OCI-LY7 (cell line): ENCODE data around the gene BRSK1. TPM values are rescaled to one million over a fixed set of nuclear protein-coding genes. Genes with fewer than 3 reads are reported as not detected.

Experiments used
- BruUV-seq: library from RNA; stranded (reverse); fragments of 400-500 nt; replicated peaks from 2 replicates; lab custom pipeline; 2021; lab: Mats Ljungman, UMichigan
- CTCF ChIA-PET: fragments of 300-600 bp; sonication (Branson Sonifier 250); formaldehyde crosslinking; loops from one replicate; lab custom pipeline; 2022; ENCODE audit warnings: antibody characterized with exemption; ENCODE audit not compliant: unreplicated experiment; lab: Charles Lee
- POLR2A ChIA-PET: fragments of 300-600 bp; sonication (Branson Sonifier 250); formaldehyde crosslinking; loops from one replicate; lab custom pipeline; 2022; ENCODE audit warnings: antibody characterized with exemption; lab: Charles Lee
- DNase-seq: peaks from one replicate; pipeline ENCODE4 v3.0.0-alpha.2; 2015; ENCODE audit warnings: low spot score
- H2AFZ ChIP-seq: fragments of 200-600 bp; sonication (generic), shearing (Covaris generic); 2 replicates; pipeline ENCODE4 v1.6.1; 2014; ENCODE audit warnings: mild to moderate bottlenecking, antibody characterized with exemption, low read length, moderate library complexity
- H3K27ac ChIP-seq: fragments of 200-600 bp; sonication (generic); 2 replicates; pipeline ENCODE4 v1.5.1; 2014; ENCODE audit warnings: mixed run types, low read depth, mild to moderate bottlenecking, moderate library complexity, low read length, inconsistent platforms; ENCODE audit not compliant: poor library complexity, severe bottlenecking
- H3K36me3 ChIP-seq: fragments of 200-600 bp; sonication (generic); 2 replicates; pipeline ENCODE4 v1.6.1; 2014; ENCODE audit warnings: mild to moderate bottlenecking, antibody characterized with exemption, low read length, moderate library complexity, mixed read lengths; ENCODE audit not compliant: insufficient read depth
- H3K4me1 ChIP-seq: fragments of 200-600 bp; sonication (generic); 2 replicates; pipeline ENCODE4 v1.5.1; 2014; ENCODE audit warnings: mild to moderate bottlenecking, low read length; ENCODE audit not compliant: insufficient read depth, poor library complexity, severe bottlenecking
- H3K4me2 ChIP-seq: fragments of 200-600 bp; sonication (generic); 2 replicates; pipeline ENCODE4 v1.6.1; 2014; ENCODE audit warnings: mild to moderate bottlenecking, low read length
- H3K4me3 ChIP-seq: fragments of 200-600 bp; sonication (generic); 2 replicates; pipeline ENCODE4 v1.5.1; 2014; ENCODE audit warnings: mild to moderate bottlenecking, low read depth, low read length; ENCODE audit not compliant: poor library complexity, severe bottlenecking
- H3K79me2 ChIP-seq: fragments of 200-600 bp; sonication (generic); 2 replicates; pipeline ENCODE4 v1.6.1; 2016; ENCODE audit warnings: low read depth, mild to moderate bottlenecking, low read length, moderate library complexity, mixed read lengths; ENCODE audit not compliant: insufficient read depth
- H3K9me2 ChIP-seq: fragments of 200-600 bp; sonication (generic); 2 replicates; pipeline ENCODE4 v1.6.1; 2016; ENCODE audit warnings: mild to moderate bottlenecking, low read length, mixed read lengths; ENCODE audit not compliant: insufficient read depth
- H3K9me3 ChIP-seq: fragments of 200-600 bp; sonication (generic); 2 replicates; pipeline ENCODE4 v1.6.1; 2014; ENCODE audit warnings: mild to moderate bottlenecking, mixed run types, low read length, mixed read lengths
- H4K20me1 ChIP-seq: fragments of 200-600 bp; sonication (generic); 2 replicates; pipeline ENCODE4 v1.6.1; 2014; ENCODE audit warnings: mild to moderate bottlenecking, antibody characterized with exemption, low read length, moderate library complexity, mixed read lengths; ENCODE audit not compliant: insufficient read depth
- CTCF ChIP-seq: fragments of 200-600 bp; sonication (generic); conservative IDR thresholded peaks from 2 replicates; pipeline ENCODE4 v1.5.1; 2014; ENCODE audit warnings: mild to moderate bottlenecking, antibody characterized with exemption, low read length, moderate library complexity, mixed read lengths
- EZH2phosphoT487 ChIP-seq: fragments of 200-600 bp; sonication (generic); IDR thresholded peaks from 2 replicates; pipeline ENCODE4 v1.6.1; 2018; ENCODE audit warnings: low read depth, borderline replicate concordance, mild to moderate bottlenecking, mixed run types, antibody characterized with exemption, low read length, moderate library complexity, mixed read lengths
- intact Hi-C: fragments of 100-400 bp; cut with micrococcal nuclease; formaldehyde crosslinking; loops from one replicate; pipeline ENCODE4 v1.10.0; 2022; ENCODE audit not compliant: unreplicated experiment
- total RNA-seq, 2 experiments: library from RNA; depleted of rRNA in 1 of 2; stranded (reverse); fragments of >200 nt in 1 of 2; shearing (Covaris generic) in 1 of 2; gene quantifications; 2 replicates each; pipeline ENCODE4 v1.2.3, GENCODE V29; 2014 to 2022

BRSK1 gene
- total RNA-seq, 2 experiments from 2014 or later, result 16.1 to 23.9 TPM

- POLR2A ChIA-PET, result no interaction called here
Measured at GRCh38 chr19:55289117-55289796, 5.5 kb downstream of the BRSK1 start.

DNA sequence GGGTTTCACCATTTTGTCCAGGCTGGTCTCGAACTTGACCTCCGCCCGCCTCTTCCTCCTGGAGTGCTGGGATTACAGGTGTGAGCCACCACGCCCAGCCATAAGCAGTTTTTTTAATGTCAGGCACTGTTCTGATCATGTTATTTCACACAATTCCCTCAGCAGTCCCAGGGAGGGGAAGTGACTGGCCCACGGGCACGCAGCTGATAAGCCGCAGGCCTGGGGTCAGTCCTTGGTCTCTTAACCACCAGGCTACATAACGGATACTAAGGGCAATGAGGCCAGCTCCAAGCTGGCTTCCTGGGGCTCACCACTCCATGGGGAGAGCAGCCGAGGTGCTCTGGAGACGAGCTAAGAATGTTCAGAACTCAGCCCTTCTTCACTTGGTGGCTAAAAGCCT, 13.5 kb downstream of the BRSK1 start:
- Histone ChIP-seq H3K4me1 (peaks cover 21% of the 10 kb centered on the region), H3K9me3 (no peaks in the 10 kb centered on the region), H3K27ac (no peak overlapping the region), H3K36me3 (peaks cover 15% of the 10 kb centered on the region), H4K20me1 (no peaks in the 10 kb centered on the region), H3K79me2 (no peaks in the 10 kb centered on the region), H3K4me2 (no peak overlapping the region), H2AFZ (no peak overlapping the region), H3K4me3 (no peak overlapping the region), H3K9me2 (no peaks in the 10 kb centered on the region)
- TF ChIP-seq EZH2phosphoT487, result no peak
- TF ChIP-seq CTCF, result no peak
- POLR2A ChIA-PET, result interaction anchor here (0.6 kb wide), 1 partner anchor 40 kb away, joined by 3 read pairs; no protein-coding TSS in a partner anchor
- intact Hi-C loops, result no loop called here
- DNase-seq, result no peak
- no TSS peak for BruUV-seq
- CTCF ChIA-PET, result no interaction called here

More at GRCh38 chr19:55289117-55289796, 5.5 kb downstream of the BRSK1 start:
- Histone ChIP-seq H3K27ac (no peak overlapping the region), H4K20me1 (no peaks in the 10 kb centered on the region), H3K9me2 (no peaks in the 10 kb centered on the region), H3K9me3 (no peaks in the 10 kb centered on the region), H3K36me3 (peaks cover 33% of the 10 kb centered on the region), H3K4me1 (peaks cover 22% of the 10 kb centered on the region), H3K4me2 (no peak overlapping the region), H3K4me3 (no peak overlapping the region), H2AFZ (no peak overlapping the region), H3K79me2 (no peaks in the 10 kb centered on the region)
- no peak for DNase-seq
- no TSS peak for BruUV-seq
- CTCF ChIA-PET, result no interaction called here
- TF ChIP-seq CTCF (no peak), EZH2phosphoT487 (no peak)
- intact Hi-C loops, result no loop called here

DNA sequence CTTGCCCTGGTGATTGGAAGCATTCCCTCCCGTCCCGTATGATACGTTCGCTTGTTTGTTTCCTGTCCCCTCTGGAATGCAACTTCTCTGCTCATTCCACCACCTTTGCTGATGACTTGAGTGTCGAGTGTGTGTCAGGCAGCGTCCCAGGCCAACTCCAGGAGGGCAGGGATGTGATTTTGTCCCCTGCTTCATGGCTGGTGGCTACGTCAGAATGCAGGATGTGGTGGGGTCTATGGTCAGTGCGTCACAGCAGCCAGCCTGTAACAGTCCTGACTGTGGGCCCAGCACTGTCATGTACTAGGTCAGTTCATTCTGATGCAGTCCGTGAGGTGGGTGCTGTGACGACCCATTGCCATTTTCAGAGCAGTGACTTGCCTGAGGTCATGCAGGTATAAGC, 16.2 kb downstream of the BRSK1 start:
- no peaks in the 10 kb centered on the region for H3K9me3 ChIP-seq
- no peak overlapping the region for H3K27ac ChIP-seq
- ChIA-PET CTCF (no interaction called here), POLR2A (no interaction called here)
- no peaks in the 10 kb centered on the region for H3K79me2 ChIP-seq
- H3K4me3 ChIP-seq, result no peak overlapping the region
- no peak for TF ChIP-seq CTCF
- TF ChIP-seq EZH2phosphoT487, result no peak
- H2AFZ ChIP-seq, result no peak overlapping the region
- H4K20me1 ChIP-seq, result no peaks in the 10 kb centered on the region
- no peaks in the 10 kb centered on the region for H3K9me2 ChIP-seq
- H3K36me3 ChIP-seq, result peaks cover 29% of the 10 kb centered on the region
- no peak overlapping the region for H3K4me2 ChIP-seq
- no TSS peak for BruUV-seq
- intact Hi-C loops, result loop anchor here (5.0 kb wide), 1 partner anchor 37 kb away; the partner anchor contains the start of gene KMT5C
- H3K4me1 ChIP-seq, result peaks cover 25% of the 10 kb centered on the region
- DNase-seq, result no peak
